Measurements from ENCODE around the gene RPTOR. TPM values are rescaled to one million over a fixed set of nuclear protein-coding genes. Genes with fewer than 3 reads are reported as not detected.

RPTOR gene
- total RNA-seq, 4 donors from 2014 or later: 23.6 to 37.0 (median 27.8) TPM

DNA sequence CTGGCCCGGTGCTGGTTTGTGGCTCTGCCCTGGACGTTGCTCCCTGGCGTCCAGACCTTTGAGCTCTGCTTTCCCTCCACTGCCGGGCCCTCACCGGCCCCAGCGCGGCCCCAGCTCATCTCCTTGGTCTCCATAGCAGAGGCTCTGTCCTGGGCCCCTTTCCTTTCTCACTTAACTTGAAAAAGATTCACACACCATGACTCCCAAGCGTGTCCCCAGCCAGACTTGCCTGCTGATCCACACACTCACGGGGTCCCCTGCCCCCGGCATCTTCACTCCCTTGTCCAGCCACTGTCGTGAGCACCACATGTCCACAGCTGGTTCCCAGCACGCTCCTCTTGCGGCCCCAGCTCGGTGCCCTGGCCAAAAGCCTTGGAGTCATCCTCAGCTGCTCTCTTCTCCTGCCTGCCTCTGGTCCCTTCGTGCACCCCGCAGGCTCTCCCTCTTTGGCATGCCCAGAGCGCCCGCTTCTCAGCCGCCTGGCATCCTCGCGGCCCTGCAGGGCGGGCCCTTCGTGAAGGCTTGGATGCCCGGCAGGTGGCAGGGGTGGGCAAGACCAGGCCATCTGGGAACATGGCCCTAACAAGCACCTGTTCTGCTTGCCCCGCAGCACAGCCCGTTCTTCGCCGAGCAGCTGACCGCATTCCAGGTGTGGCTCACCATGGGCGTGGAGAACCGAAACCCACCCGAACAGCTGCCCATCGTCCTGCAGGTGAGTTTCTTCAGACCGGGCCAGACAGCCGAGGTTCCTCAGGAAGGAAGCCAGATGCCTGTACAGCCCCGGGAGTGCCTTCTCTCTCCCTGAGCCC is 301.4 kb downstream of the RPTOR start:
- DNase-seq (ENCODE audit: low spot score) (no peak), ATAC-seq (ENCODE audit: low FRiP score) (no peak)
- no peak for TF ChIP-seq CTCF (IDR thresholded peaks at IDR 0.05)

GRCh38 chr17:80846932-80847331 is 302.3 kb downstream of the RPTOR start:
- ATAC-seq (ENCODE audit: low FRiP score): no peak
- no peak for DNase-seq (ENCODE audit: low spot score)

GRCh38 chr17:80847496-80848230 is 303.0 kb downstream of the RPTOR start:
- DNase-seq (ENCODE audit: low spot score): no peak
- TF ChIP-seq CTCF (IDR thresholded peaks at IDR 0.05): no peak
- ATAC-seq (ENCODE audit: low FRiP score): no peak

More at GRCh38 chr17:80846932-80847331, 302.3 kb downstream of the RPTOR start:
- TF ChIP-seq CTCF (IDR thresholded peaks at IDR 0.05): no peak

- DNase-seq (ENCODE audit: low spot score) (no peak), ATAC-seq (ENCODE audit: low FRiP score) (no peak)
- TF ChIP-seq CTCF (IDR thresholded peaks at IDR 0.05): no peak
These were observed 303.9 kb downstream of the RPTOR start for GRCh38 chr17:80848449-80849102.

DNA sequence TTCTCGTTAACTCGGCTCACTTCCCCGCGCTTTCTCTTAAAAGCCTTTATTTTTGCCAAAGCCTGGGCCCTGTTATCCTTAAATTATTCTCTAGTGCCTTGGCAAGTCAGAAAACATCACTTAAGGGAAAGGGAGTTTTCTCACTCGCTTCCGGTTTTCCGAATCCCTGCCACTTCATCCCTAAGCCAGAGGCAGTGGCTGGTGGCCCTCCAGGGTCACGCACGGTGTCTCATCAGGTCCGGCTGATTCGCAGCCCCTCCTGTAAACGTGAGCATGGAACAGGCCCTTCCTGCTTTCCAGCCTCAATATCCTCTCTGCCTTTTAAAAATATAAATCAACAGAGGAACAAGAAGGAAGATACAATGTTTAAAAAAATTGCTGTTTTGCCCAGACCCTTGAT is 304.5 kb downstream of the RPTOR start:
- no peak for DNase-seq (ENCODE audit: low spot score)
- no peak for TF ChIP-seq CTCF (IDR thresholded peaks at IDR 0.05)

GRCh38 chr17:80850109-80850508 is 305.5 kb downstream of the RPTOR start:
- ATAC-seq (ENCODE audit: low FRiP score): no peak
- no peak for DNase-seq (ENCODE audit: low spot score)
- no peak for TF ChIP-seq CTCF (IDR thresholded peaks at IDR 0.05)

More for the DNA sequence above, 304.5 kb downstream of the RPTOR start:
- ATAC-seq (ENCODE audit: low FRiP score): no peak
